Measurements from ENCODE around the gene TUBB2A.
"Not testable (repeated sequence)": the region's sequence is repeated elsewhere in the genome, so short reads cannot be mapped to it uniquely, and the experiment has no call there.

GRCh38 chr6:3173636-3174089 is 16.3 kb upstream of the TUBB2A start:
- TF ChIP-seq ATF2 (IDR thresholded peaks at IDR 0.05; ENCODE audit: low read length); PHF8 (conservative IDR thresholded peaks at IDR 0.05; ENCODE audit: low read depth, low read length); CEBPB (IDR thresholded peaks at IDR 0.05; ENCODE audit: low read depth, low read length); MAX (IDR thresholded peaks at IDR 0.05): not testable (repeated sequence)
